Sigmoid colon (tissue), 4 donors: Measurements from ENCODE around the gene INCENP.

Experiments used
- POLR2A ChIP-seq, 2 donors: fragments of 450-650 bp; IDR thresholded peaks; one replicate each; pipeline ENCODE4 v1.6.1; 2016; ENCODE audit warnings: antibody characterized with exemption in 2 of 2, mild to moderate bottlenecking in 2 of 2, moderate library complexity in 2 of 2
- POLR2AphosphoS5 ChIP-seq, 4 donors: sonication (generic); formaldehyde crosslinking; IDR thresholded peaks; one replicate each; pipeline ENCODE4 v1.6.1; 2017; ENCODE audit warnings: antibody characterized with exemption in 4 of 4
- TF ChIP-seq, protein P1 (sequence below), 4 experiments: fragments of 450-650 bp in 3 of 4; fragments of 200-600 bp in 1 of 4; IDR thresholded peaks; one replicate each; pipeline ENCODE4 v1.5.1; 2016 to 2019; ENCODE audit warnings: antibody characterized with exemption in 4 of 4, mild to moderate bottlenecking in 3 of 4, moderate library complexity in 2 of 4

DNA sequence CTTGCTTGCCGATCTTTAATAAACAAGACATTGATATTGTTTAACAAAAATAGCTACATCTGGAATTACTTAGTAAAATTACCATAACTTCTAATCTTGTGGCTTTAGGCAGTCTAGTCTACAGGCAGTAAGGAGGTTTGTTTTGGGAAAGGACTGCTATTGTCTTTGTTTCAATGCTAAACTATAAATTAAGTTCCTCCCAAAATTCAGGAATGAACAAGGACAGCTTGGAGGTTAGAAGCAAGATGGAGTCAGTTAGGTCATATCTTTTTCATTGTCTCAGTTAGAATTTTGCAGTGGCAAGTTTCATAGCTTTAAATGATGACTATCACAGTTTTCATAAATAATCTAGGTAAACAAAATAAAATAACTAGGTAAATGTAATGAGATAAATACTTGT is 36.1 kb upstream of the INCENP start:
- TF ChIP-seq POLR2AphosphoS5 (IDR thresholded peaks at IDR 0.05) (no peak), POLR2A (IDR thresholded peaks at IDR 0.05) (no peak)
- TF ChIP-seq, protein P1, sequence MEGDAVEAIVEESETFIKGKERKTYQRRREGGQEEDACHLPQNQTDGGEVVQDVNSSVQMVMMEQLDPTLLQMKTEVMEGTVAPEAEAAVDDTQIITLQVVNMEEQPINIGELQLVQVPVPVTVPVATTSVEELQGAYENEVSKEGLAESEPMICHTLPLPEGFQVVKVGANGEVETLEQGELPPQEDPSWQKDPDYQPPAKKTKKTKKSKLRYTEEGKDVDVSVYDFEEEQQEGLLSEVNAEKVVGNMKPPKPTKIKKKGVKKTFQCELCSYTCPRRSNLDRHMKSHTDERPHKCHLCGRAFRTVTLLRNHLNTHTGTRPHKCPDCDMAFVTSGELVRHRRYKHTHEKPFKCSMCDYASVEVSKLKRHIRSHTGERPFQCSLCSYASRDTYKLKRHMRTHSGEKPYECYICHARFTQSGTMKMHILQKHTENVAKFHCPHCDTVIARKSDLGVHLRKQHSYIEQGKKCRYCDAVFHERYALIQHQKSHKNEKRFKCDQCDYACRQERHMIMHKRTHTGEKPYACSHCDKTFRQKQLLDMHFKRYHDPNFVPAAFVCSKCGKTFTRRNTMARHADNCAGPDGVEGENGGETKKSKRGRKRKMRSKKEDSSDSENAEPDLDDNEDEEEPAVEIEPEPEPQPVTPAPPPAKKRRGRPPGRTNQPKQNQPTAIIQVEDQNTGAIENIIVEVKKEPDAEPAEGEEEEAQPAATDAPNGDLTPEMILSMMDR (IDR thresholded peaks at IDR 0.05) = no peak
